BLaER1 treated with 17β-estradiol and CSF1 and Interleukin-3, amounts not matched to agents 10 nM and 100 nM (cell line): ENCODE measurements around the gene ITPK1.
A peak's percentile ranks its signal among the peaks of the same experiment; 100 is the strongest.

Experiments used
- H3K27ac ChIP-seq, 11 experiments: shearing (Covaris generic); formaldehyde crosslinking; 2 replicates each; pipeline ENCODE4 v1.8.1; 2022
- H3K27me3 ChIP-seq, 11 experiments: shearing (Covaris generic); formaldehyde crosslinking; 2 replicates each; pipeline ENCODE4 v1.8.1; 2022
- H3K36me3 ChIP-seq, 11 experiments: shearing (Covaris generic); formaldehyde crosslinking; 2 replicates each; pipeline ENCODE4 v1.8.1; 2022
- H3K4me1 ChIP-seq, 10 experiments: shearing (Covaris generic); formaldehyde crosslinking; 2 replicates each; pipeline ENCODE4 v1.8.1; 2022
- H3K4me2 ChIP-seq, 11 experiments: shearing (Covaris generic); formaldehyde crosslinking; 2 replicates each; pipeline ENCODE4 v1.8.1; 2022
- H3K4me3 ChIP-seq, 10 experiments: shearing (Covaris generic); formaldehyde crosslinking; 2 replicates each; pipeline ENCODE4 v1.8.1; 2022
- H3K9ac ChIP-seq, 11 experiments: shearing (Covaris generic); formaldehyde crosslinking; 2 replicates each; pipeline ENCODE4 v1.8.1; 2022
- H3K9me3 ChIP-seq, 11 experiments: shearing (Covaris generic); formaldehyde crosslinking; replicated peaks in 1 of 11; 2 replicates each; pipeline ENCODE4 v1.8.1; 2022
- H4K20me1 ChIP-seq, 11 experiments: shearing (Covaris generic); formaldehyde crosslinking; 2 replicates each; pipeline ENCODE4 v1.8.1; 2022
- Cebpa-rat ChIP-seq, 11 experiments: shearing (Covaris generic); IDR thresholded peaks; 2 replicates each; pipeline ENCODE4 v1.8.1; 2022

Gene ITPK1

GRCh38 chr14:93056840-93057585 is 58.7 kb downstream of the ITPK1 start:
- Histone ChIP-seq H3K27ac (peak overlapping the region in 1 of 11 experiments; percentile 28; a peak in 1 of 22 replicates), H3K36me3 (peaks cover 0 to 38% (median 16%) of the 10 kb centered on the region in 11 experiments; a peak in 12 of 22 replicates), H3K27me3 (no peaks in the 10 kb centered on the region), H3K4me3 (no peak overlapping the region), H4K20me1 (peaks cover 4 to 80% (median 46%) of the 10 kb centered on the region in 11 experiments; a peak in 19 of 22 replicates), H3K4me2 (peak overlapping the region in 5 of 11 experiments; percentile 5 to 29 (median 14); a peak in 7 of 22 replicates), H3K4me1 (peaks cover 47 to 70% (median 62%) of the 10 kb centered on the region in 10 experiments), H3K9me3 (no peaks in the 10 kb centered on the region), H3K9ac (peak overlapping the region in 5 of 11 experiments; percentile 4 to 24 (median 10); a peak in 2 of 22 replicates)
- TF ChIP-seq Cebpa-rat (IDR thresholded peaks at IDR 0.05) = no peak

GRCh38 chr14:93056166-93056839 is 59.4 kb downstream of the ITPK1 start:
- H3K4me1 ChIP-seq = peaks cover 40 to 62% (median 55%) of the 10 kb centered on the region in 10 experiments

GRCh38 chr14:93055651-93056115 is 60.0 kb downstream of the ITPK1 start:
- no peak overlapping the region for H3K4me3 ChIP-seq
- peaks cover 0 to 51% (median 28%) of the 10 kb centered on the region in 11 experiments; a peak in 16 of 22 replicates for H3K36me3 ChIP-seq
- no peaks in the 10 kb centered on the region for H3K9me3 ChIP-seq
- peak overlapping the region in 2 of 11 experiments; percentile 4 to 28; a peak in 2 of 22 replicates for H3K27ac ChIP-seq
- H3K4me1 ChIP-seq = peaks cover 33 to 56% (median 48%) of the 10 kb centered on the region in 10 experiments
- peaks cover 4 to 80% (median 36%) of the 10 kb centered on the region in 11 experiments; a peak in 19 of 22 replicates for H4K20me1 ChIP-seq
- TF ChIP-seq Cebpa-rat (IDR thresholded peaks at IDR 0.05) = no peak
- H3K9ac ChIP-seq = no peak overlapping the region
- no peaks in the 10 kb centered on the region for H3K27me3 ChIP-seq
- H3K4me2 ChIP-seq = peak overlapping the region in 1 of 11 experiments; percentile 21; a peak in 1 of 22 replicates

More at GRCh38 chr14:93056166-93056839, 59.4 kb downstream of the ITPK1 start:
- Histone ChIP-seq H3K9me3 (no peaks in the 10 kb centered on the region), H3K4me3 (no peak overlapping the region), H3K4me2 (peak overlapping the region in 3 of 11 experiments; percentile 7 to 21 (median 16); a peak in 3 of 22 replicates), H3K27me3 (no peaks in the 10 kb centered on the region), H3K36me3 (peaks cover 0 to 45% (median 22%) of the 10 kb centered on the region in 11 experiments; a peak in 13 of 22 replicates), H4K20me1 (peaks cover 4 to 80% (median 42%) of the 10 kb centered on the region in 11 experiments; a peak in 19 of 22 replicates), H3K9ac (no peak overlapping the region), H3K27ac (peak overlapping the region in 2 of 11 experiments; percentile 4 to 28; a peak in 3 of 22 replicates)
- no peak for TF ChIP-seq Cebpa-rat (IDR thresholded peaks at IDR 0.05)

- Histone ChIP-seq H3K4me3 (no peak overlapping the region), H3K9ac (no peak overlapping the region), H3K36me3 (peaks cover 0 to 59% (median 35%) of the 10 kb centered on the region in 11 experiments; a peak in 16 of 22 replicates), H3K4me2 (peak overlapping the region in 2 of 11 experiments; percentile 54 to 74; a peak in 2 of 22 replicates), H3K4me1 (peaks cover 25 to 48% (median 40%) of the 10 kb centered on the region in 10 experiments), H4K20me1 (peaks cover 4 to 80% (median 28%) of the 10 kb centered on the region in 11 experiments; a peak in 18 of 22 replicates), H3K27ac (no peak overlapping the region), H3K27me3 (no peaks in the 10 kb centered on the region), H3K9me3 (no peaks in the 10 kb centered on the region)
- TF ChIP-seq Cebpa-rat (IDR thresholded peaks at IDR 0.05) = no peak
These were observed 60.8 kb downstream of the ITPK1 start for GRCh38 chr14:93054876-93055275.

- H3K4me3 ChIP-seq = no peak overlapping the region
- peaks cover 0 to 65% (median 39%) of the 10 kb centered on the region in 11 experiments; a peak in 17 of 22 replicates for H3K36me3 ChIP-seq
- no peaks in the 10 kb centered on the region for H3K27me3 ChIP-seq
- H3K27ac ChIP-seq = 0 out of 22 replicates have a peak overlapping the region, but pooled peaks of 1 of the 11 experiments have one; percentile 6
- no peak overlapping the region for H3K9ac ChIP-seq
- no peaks in the 10 kb centered on the region for H3K9me3 ChIP-seq
- H4K20me1 ChIP-seq = peaks cover 4 to 88% (median 28%) of the 10 kb centered on the region in 11 experiments; a peak in 16 of 22 replicates
- H3K4me1 ChIP-seq = peaks cover 24 to 46% (median 39%) of the 10 kb centered on the region in 10 experiments
- peak overlapping the region; percentile 1 to 74 (median 51); a peak in 19 of 22 replicates for H3K4me2 ChIP-seq
- TF ChIP-seq Cebpa-rat (IDR thresholded peaks at IDR 0.05) = no peak
These were observed 61.7 kb downstream of the ITPK1 start for GRCh38 chr14:93054006-93054405.

- Histone ChIP-seq H3K9me3 (no peaks in the 10 kb centered on the region), H3K4me1 (peaks cover 25 to 52% (median 30%) of the 10 kb centered on the region in 10 experiments), H3K4me2 (no peak overlapping the region), H4K20me1 (peaks cover under 1 to 93% (median 16%) of the 10 kb centered on the region in 11 experiments; a peak in 15 of 22 replicates), H3K27me3 (no peaks in the 10 kb centered on the region), H3K9ac (no peak overlapping the region), H3K27ac (0 out of 22 replicates have a peak overlapping the region, but pooled peaks of 1 of the 11 experiments have one; percentile 5), H3K4me3 (no peak overlapping the region), H3K36me3 (peaks cover 4 to 83% (median 53%) of the 10 kb centered on the region in 11 experiments; a peak in 21 of 22 replicates)
- no peak for TF ChIP-seq Cebpa-rat (IDR thresholded peaks at IDR 0.05)
These were observed 63.9 kb downstream of the ITPK1 start for GRCh38 chr14:93051600-93052546.

- no peak for TF ChIP-seq Cebpa-rat (IDR thresholded peaks at IDR 0.05)
- Histone ChIP-seq H3K4me2 (no peak overlapping the region), H3K27ac (no peak overlapping the region)
These were observed 65.0 kb downstream of the ITPK1 start for GRCh38 chr14:93050761-93051160.

More at GRCh38 chr14:93050761-93051160, 65.0 kb downstream of the ITPK1 start:
- Histone ChIP-seq H3K4me1 (peaks cover 21 to 51% (median 29%) of the 10 kb centered on the region in 10 experiments), H3K9ac (no peak overlapping the region), H3K36me3 (peaks cover 4 to 72% (median 47%) of the 10 kb centered on the region in 11 experiments; a peak in 21 of 22 replicates), H4K20me1 (peaks cover 0 to 90% (median 7%) of the 10 kb centered on the region in 11 experiments; a peak in 12 of 22 replicates), H3K4me3 (no peak overlapping the region), H3K9me3 (no peaks in the 10 kb centered on the region), H3K27me3 (no peaks in the 10 kb centered on the region)
